ENCODE data around the gene ZNG1A. TPM values are rescaled to one million over a fixed set of nuclear protein-coding genes. Genes with fewer than 3 reads are reported as not detected.

The ZNG1A gene
- total RNA-seq, 1 experiment from 2014 or later: 19.5 TPM

DNA sequence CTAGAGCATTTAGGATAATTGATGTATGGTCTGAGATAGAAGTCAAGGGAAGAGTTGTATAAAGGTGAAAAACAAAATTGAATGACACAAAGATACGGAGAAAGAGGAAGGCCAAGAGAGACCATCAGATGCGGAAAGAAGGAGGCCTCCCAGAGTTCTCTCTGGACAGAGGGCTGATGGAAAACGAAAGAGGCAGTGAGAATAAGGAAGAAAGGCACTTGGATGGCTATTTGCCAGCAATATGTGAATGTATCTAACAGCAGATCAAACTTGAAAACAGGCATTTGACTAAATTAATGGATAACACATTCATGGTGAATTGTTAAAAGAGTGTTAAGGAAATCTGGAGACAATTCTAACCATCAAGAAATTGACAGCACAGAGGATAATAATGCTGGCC lies 33.4 kb upstream of the ZNG1A start:
- intact Hi-C loops (cut with micrococcal nuclease; ENCODE audit: unreplicated experiment): no loop called here
- Histone ChIP-seq H4K20me1 (ENCODE audit: insufficient read depth) (no peaks in the 10 kb centered on the region), H3K4me3 (no peak overlapping the region), H3K27me3 (ENCODE audit: insufficient read depth, low read depth) (no peaks in the 10 kb centered on the region), H3K36me3 (ENCODE audit: low read depth) (no peaks in the 10 kb centered on the region), H3K79me2 (ENCODE audit: low read depth) (no peaks in the 10 kb centered on the region), H3K9me2 (ENCODE audit: insufficient read depth) (no peaks in the 10 kb centered on the region), H3K9me3 (ENCODE audit: insufficient read depth, low read depth) (no peaks in the 10 kb centered on the region), H3K4me2 (no peak overlapping the region), H2AFZ (no peak overlapping the region), H3K4me1 (replicated peaks; ENCODE audit: insufficient read depth) (no peaks in the 10 kb centered on the region), H3F3A (ENCODE audit: insufficient read depth, low read depth) (no peaks in the 10 kb centered on the region), H3K27ac (no peak overlapping the region)
- ChIA-PET POLR2A (ENCODE audit: unreplicated experiment) (no interaction called here), CTCF (no interaction called here)
- TF ChIP-seq, protein P1, sequence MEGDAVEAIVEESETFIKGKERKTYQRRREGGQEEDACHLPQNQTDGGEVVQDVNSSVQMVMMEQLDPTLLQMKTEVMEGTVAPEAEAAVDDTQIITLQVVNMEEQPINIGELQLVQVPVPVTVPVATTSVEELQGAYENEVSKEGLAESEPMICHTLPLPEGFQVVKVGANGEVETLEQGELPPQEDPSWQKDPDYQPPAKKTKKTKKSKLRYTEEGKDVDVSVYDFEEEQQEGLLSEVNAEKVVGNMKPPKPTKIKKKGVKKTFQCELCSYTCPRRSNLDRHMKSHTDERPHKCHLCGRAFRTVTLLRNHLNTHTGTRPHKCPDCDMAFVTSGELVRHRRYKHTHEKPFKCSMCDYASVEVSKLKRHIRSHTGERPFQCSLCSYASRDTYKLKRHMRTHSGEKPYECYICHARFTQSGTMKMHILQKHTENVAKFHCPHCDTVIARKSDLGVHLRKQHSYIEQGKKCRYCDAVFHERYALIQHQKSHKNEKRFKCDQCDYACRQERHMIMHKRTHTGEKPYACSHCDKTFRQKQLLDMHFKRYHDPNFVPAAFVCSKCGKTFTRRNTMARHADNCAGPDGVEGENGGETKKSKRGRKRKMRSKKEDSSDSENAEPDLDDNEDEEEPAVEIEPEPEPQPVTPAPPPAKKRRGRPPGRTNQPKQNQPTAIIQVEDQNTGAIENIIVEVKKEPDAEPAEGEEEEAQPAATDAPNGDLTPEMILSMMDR (conservative IDR thresholded peaks at IDR 0.05): no peak
- no peak for TF ChIP-seq EZH2 (IDR thresholded peaks at IDR 0.05; ENCODE audit: low read depth)
- DNase-seq: no peak
- no TSS peak for BruUV-seq (replicated peaks)

DNA sequence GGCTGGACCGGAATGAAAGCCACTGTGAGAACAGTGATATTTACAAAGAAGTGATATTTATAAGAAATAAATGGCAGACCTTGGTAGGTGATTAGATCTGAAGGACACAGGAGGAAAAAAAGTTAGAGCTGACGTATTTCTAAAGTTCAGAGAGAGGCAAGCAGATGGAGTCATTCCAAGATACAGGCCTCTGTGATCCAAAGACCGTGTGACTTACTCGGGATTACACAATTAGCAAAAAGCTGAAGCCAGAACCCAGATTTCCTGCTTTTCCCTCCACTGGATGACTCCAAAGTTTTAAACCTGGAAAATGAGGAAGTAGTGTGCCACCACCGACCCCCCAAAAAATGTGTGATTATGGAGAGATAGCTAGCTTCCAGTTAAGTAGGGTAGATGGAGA lies 32.7 kb upstream of the ZNG1A start:
- TF ChIP-seq, protein P1 (conservative IDR thresholded peaks at IDR 0.05): no peak
- TF ChIP-seq EZH2 (IDR thresholded peaks at IDR 0.05; ENCODE audit: low read depth): no peak
- H3K9me2 ChIP-seq (ENCODE audit: insufficient read depth): no peaks in the 10 kb centered on the region
- H3K36me3 ChIP-seq (ENCODE audit: low read depth): no peaks in the 10 kb centered on the region
- no peaks in the 10 kb centered on the region for H3F3A ChIP-seq (ENCODE audit: insufficient read depth, low read depth)
- H3K4me3 ChIP-seq: no peak overlapping the region
- no peak for DNase-seq
- BruUV-seq (replicated peaks): no TSS peak
- H3K4me1 ChIP-seq (replicated peaks; ENCODE audit: insufficient read depth): no peaks in the 10 kb centered on the region
- CTCF ChIA-PET: no interaction called here
- H3K27me3 ChIP-seq (ENCODE audit: insufficient read depth, low read depth): no peaks in the 10 kb centered on the region
- no peak overlapping the region for H3K27ac ChIP-seq
- POLR2A ChIA-PET (ENCODE audit: unreplicated experiment): no interaction called here
- H3K79me2 ChIP-seq (ENCODE audit: low read depth): no peaks in the 10 kb centered on the region
- intact Hi-C loops (cut with micrococcal nuclease; ENCODE audit: unreplicated experiment): no loop called here
- no peaks in the 10 kb centered on the region for H3K9me3 ChIP-seq (ENCODE audit: insufficient read depth, low read depth)
- no peak overlapping the region for H2AFZ ChIP-seq
- H3K4me2 ChIP-seq: no peak overlapping the region
- H4K20me1 ChIP-seq (ENCODE audit: insufficient read depth): no peaks in the 10 kb centered on the region

DNA sequence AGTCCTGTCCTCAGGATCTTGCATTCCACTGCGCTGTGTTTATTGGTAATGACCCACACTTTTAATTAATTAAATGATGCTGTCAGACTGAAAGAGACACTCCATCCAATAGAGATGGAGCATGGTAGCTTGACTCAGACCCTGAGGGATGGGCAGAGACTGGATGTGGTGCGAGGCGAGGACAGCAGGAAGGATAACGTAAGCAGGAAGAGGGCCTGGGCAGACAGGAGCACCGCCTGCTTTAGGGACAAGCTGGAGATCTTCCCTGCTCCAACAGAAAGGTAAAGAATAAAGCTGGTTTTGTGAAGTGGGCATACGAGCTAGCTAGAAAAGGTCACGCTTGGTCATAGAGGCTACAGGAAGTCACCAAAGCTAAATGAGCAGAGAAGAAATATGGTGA lies 32.2 kb upstream of the ZNG1A start:
- intact Hi-C loops (cut with micrococcal nuclease; ENCODE audit: unreplicated experiment): no loop called here
- no peaks in the 10 kb centered on the region for H3F3A ChIP-seq (ENCODE audit: insufficient read depth, low read depth)
- no peaks in the 10 kb centered on the region for H3K9me2 ChIP-seq (ENCODE audit: insufficient read depth)
- no peaks in the 10 kb centered on the region for H3K27me3 ChIP-seq (ENCODE audit: insufficient read depth, low read depth)
- ChIA-PET CTCF (no interaction called here), POLR2A (ENCODE audit: unreplicated experiment) (no interaction called here)
- H2AFZ ChIP-seq: no peak overlapping the region
- H3K4me3 ChIP-seq: no peak overlapping the region
- no peaks in the 10 kb centered on the region for H4K20me1 ChIP-seq (ENCODE audit: insufficient read depth)
- H3K4me1 ChIP-seq (replicated peaks; ENCODE audit: insufficient read depth): no peaks in the 10 kb centered on the region
- H3K27ac ChIP-seq: no peak overlapping the region
- no peak overlapping the region for H3K4me2 ChIP-seq
- no peaks in the 10 kb centered on the region for H3K36me3 ChIP-seq (ENCODE audit: low read depth)
- no peaks in the 10 kb centered on the region for H3K79me2 ChIP-seq (ENCODE audit: low read depth)
- no TSS peak for BruUV-seq (replicated peaks)
- DNase-seq: no peak
- no peaks in the 10 kb centered on the region for H3K9me3 ChIP-seq (ENCODE audit: insufficient read depth, low read depth)
- TF ChIP-seq, protein P1 (conservative IDR thresholded peaks at IDR 0.05): no peak
- no peak for TF ChIP-seq EZH2 (IDR thresholded peaks at IDR 0.05; ENCODE audit: low read depth)

Measured in PC-9 (cell line).